Osteocyte (in vitro differentiated cells): ENCODE measurements around the gene CDK6. TPM values are rescaled to one million over a fixed set of nuclear protein-coding genes. Genes with fewer than 3 reads are reported as not detected.
A peak's percentile ranks its signal among the peaks of the same experiment; 100 is the strongest.

Experiments
- DNase-seq: peaks from one replicate; pipeline ENCODE4 v3.0.0; 2021; ENCODE audit warnings: mixed read lengths; ENCODE audit not compliant: unreplicated experiment; ENCODE audit errors: extremely low spot score
- H3K27ac Mint-ChIP-seq: one replicate; pipeline ENCODE4 v1.8.0; 2021; ENCODE audit warnings: mild to moderate bottlenecking, mixed read lengths; ENCODE audit not compliant: unreplicated experiment
- H3K27me3 Mint-ChIP-seq: one replicate; pipeline ENCODE4 v1.8.0; 2021; ENCODE audit warnings: mixed read lengths; ENCODE audit not compliant: unreplicated experiment
- H3K36me3 Mint-ChIP-seq: one replicate; pipeline ENCODE4 v1.8.0; 2021; ENCODE audit warnings: mixed read lengths; ENCODE audit not compliant: unreplicated experiment
- H3K4me1 Mint-ChIP-seq: one replicate; pipeline ENCODE4 v1.8.0; 2021; ENCODE audit warnings: mixed read lengths; ENCODE audit not compliant: unreplicated experiment
- H3K4me3 Mint-ChIP-seq: one replicate; pipeline ENCODE4 v1.8.0; 2021; ENCODE audit warnings: mild to moderate bottlenecking, moderate library complexity, mixed read lengths; ENCODE audit not compliant: unreplicated experiment
- H3K9me3 Mint-ChIP-seq: one replicate; pipeline ENCODE4 v1.8.0; 2021; ENCODE audit warnings: mixed read lengths; ENCODE audit not compliant: unreplicated experiment
- CTCF ChIP-seq: fragments of 200-600 bp; sonication (generic); IDR thresholded peaks from 2 replicates; pipeline ENCODE4 v1.5.0; 2021; ENCODE audit warnings: antibody characterized with exemption, mild to moderate bottlenecking, moderate library complexity
- total RNA-seq: library from RNA; stranded (reverse); gene quantifications from 2 replicates; pipeline ENCODE4 v1.2.1, GENCODE V29; 2021

CDK6 gene
- total RNA-seq, 1 donor from 2014 or later: 53.6 TPM

- Mint-ChIP-seq H3K27ac (peak overlapping the region; percentile 96), H3K4me1 (peaks cover 60% of the 10 kb centered on the region), H3K27me3 (no peaks in the 10 kb centered on the region), H3K9me3 (no peaks in the 10 kb centered on the region), H3K36me3 (peaks cover 2% of the 10 kb centered on the region), H3K4me3 (peak overlapping the region; percentile 91)
- DNase-seq: no peak
- no peak for TF ChIP-seq CTCF
Measured at GRCh38 chr7:92830532-92831110, 5.8 kb downstream of the CDK6 start.

GRCh38 chr7:92830027-92830426, 6.3 kb downstream of the CDK6 start:
- no peak for DNase-seq
- no peaks in the 10 kb centered on the region for H3K27me3 Mint-ChIP-seq
- peak overlapping the region; percentile 96 for H3K27ac Mint-ChIP-seq
- H3K4me3 Mint-ChIP-seq: peak overlapping the region; percentile 33
- no peaks in the 10 kb centered on the region for H3K9me3 Mint-ChIP-seq
- TF ChIP-seq CTCF: no peak
- peaks cover 4% of the 10 kb centered on the region for H3K36me3 Mint-ChIP-seq
- H3K4me1 Mint-ChIP-seq: peaks cover 65% of the 10 kb centered on the region

DNA sequence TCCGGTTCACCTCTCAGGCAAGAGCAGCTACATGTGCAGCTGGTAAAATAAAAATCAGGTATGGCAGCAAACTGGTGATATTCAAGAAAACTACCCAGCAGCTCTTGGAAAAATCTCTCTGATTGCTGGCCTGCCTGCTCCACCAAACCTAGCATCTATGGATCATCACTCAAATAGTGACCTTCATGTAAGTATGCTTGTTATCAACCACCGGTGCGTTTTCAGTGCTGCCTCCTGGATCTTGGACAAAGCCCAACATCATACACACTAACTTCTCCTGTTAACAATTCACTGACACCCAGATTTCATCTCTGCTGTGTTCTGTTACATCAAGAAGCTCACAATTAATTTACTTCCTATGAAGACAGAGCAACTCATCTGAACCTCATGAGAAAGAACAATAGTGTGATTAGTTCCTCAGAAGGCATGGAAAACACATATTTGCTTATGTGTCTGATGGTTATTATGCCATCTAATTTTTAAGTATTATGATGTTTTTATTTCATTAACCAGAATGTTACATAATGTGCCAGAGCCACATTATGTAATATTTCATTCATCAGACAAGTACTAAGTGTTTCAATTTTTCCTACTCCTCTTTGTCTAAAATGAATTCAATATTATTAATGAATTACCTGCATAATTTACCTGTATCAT, 8.8 kb downstream of the CDK6 start:
- Mint-ChIP-seq H3K9me3 (no peaks in the 10 kb centered on the region), H3K4me3 (no peak overlapping the region), H3K4me1 (peaks cover 85% of the 10 kb centered on the region), H3K27ac (peak overlapping the region; percentile 48), H3K27me3 (no peaks in the 10 kb centered on the region), H3K36me3 (peaks cover 4% of the 10 kb centered on the region)
- no peak for TF ChIP-seq CTCF
- no peak for DNase-seq

DNA sequence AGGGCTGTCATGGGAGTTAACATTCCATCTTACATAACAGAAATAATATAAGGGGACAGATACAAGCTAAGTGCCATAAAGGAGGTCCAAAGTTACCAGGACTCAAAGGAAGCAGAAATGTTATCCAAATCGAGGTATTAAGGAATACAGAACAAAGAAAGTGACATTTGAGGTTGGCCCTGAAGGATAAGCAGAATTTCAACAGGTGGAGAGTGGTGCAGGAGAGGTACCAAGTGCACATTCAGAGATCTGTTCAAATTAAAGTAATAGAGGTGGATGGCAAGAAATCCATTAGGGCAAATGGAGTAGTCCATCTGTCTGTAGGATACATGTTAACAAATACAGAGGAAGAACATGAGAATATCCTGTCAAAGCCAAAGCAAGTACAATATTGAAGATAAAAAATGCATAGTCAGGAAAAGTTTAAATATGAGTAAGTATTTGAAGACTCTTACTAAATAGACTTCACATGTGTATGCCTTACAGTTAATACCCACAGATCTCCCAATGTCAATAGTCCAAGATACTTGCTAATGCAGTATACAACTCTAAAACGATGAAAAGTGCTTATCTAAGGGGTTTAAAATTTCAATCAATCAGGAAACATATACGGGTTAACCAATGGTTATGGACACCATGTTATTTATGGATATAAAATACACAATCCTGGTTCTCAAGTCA, 10.0 kb downstream of the CDK6 start:
- H3K27ac Mint-ChIP-seq: no peak overlapping the region
- peaks cover 4% of the 10 kb centered on the region for H3K36me3 Mint-ChIP-seq
- no peaks in the 10 kb centered on the region for H3K9me3 Mint-ChIP-seq
- H3K27me3 Mint-ChIP-seq: no peaks in the 10 kb centered on the region
- no peak for TF ChIP-seq CTCF
- no peak for DNase-seq
- H3K4me3 Mint-ChIP-seq: no peak overlapping the region
- H3K4me1 Mint-ChIP-seq: peaks cover 75% of the 10 kb centered on the region

- Mint-ChIP-seq H3K27me3 (no peaks in the 10 kb centered on the region), H3K4me3 (no peak overlapping the region), H3K4me1 (peaks cover 66% of the 10 kb centered on the region), H3K9me3 (peaks cover under 1% of the 10 kb centered on the region), H3K27ac (peak overlapping the region; percentile 29), H3K36me3 (peaks cover 6% of the 10 kb centered on the region)
- no peak for TF ChIP-seq CTCF
- DNase-seq: no peak
Measured at GRCh38 chr7:92824901-92825480, 11.4 kb downstream of the CDK6 start.
